ENCODE data around the gene LEMD2.

The LEMD2 gene

GRCh38 chr6:33779895-33780294 lies 9.0 kb downstream of the LEMD2 start:
- ChIA-PET POLR2A (interaction anchor here (1.0 kb wide), 1 partner anchor 8 kb away, joined by 4 read pairs; no protein-coding TSS in a partner anchor), CTCF (interaction anchor here (0.6 to 12.9 kb wide), 7 partner anchors 9 to 275 kb away, joined by 3 to 231 read pairs (median 3); partner anchors contain the start of gene UQCC2)
- no peak overlapping the region for H3K4me3 ChIP-seq (ENCODE audit: low read depth, low read length)
- DNase-seq (ENCODE audit: low read depth, low spot score): no peak
- no peak for TF ChIP-seq CTCF (IDR thresholded peaks at IDR 0.05; ENCODE audit: insufficient read depth, low read length, missing control alignments)

- CTCF ChIA-PET: interaction anchor here (0.6 to 12.9 kb wide), 8 partner anchors 8 to 276 kb away, joined by 3 to 231 read pairs (median 3); partner anchors contain the start of gene UQCC2
- POLR2A ChIA-PET: interaction anchor here (0.5 to 1.0 kb wide), 2 partner anchors 8 to 9 kb away, joined by 3 to 4 read pairs; no protein-coding TSS in a partner anchor
- TF ChIP-seq CTCF (IDR thresholded peaks at IDR 0.05; ENCODE audit: insufficient read depth, low read length, missing control alignments): no peak
- DNase-seq (ENCODE audit: low read depth, low spot score): no peak
- H3K4me3 ChIP-seq (ENCODE audit: low read depth, low read length): no peak overlapping the region
Measured at GRCh38 chr6:33779290-33779689, 9.6 kb downstream of the LEMD2 start.

GRCh38 chr6:33778444-33779121 lies 10.3 kb downstream of the LEMD2 start:
- H3K4me3 ChIP-seq (ENCODE audit: low read depth, low read length): no peak overlapping the region
- DNase-seq (ENCODE audit: low read depth, low spot score): no peak
- ChIA-PET CTCF (interaction anchor here (0.7 to 12.9 kb wide), 6 partner anchors 7 to 277 kb away, joined by 3 to 231 read pairs (median 4); no protein-coding TSS in a partner anchor), POLR2A (interaction anchor here (0.5 kb wide), 1 partner anchor 8 kb away, joined by 3 read pairs; no protein-coding TSS in a partner anchor)
- TF ChIP-seq CTCF (IDR thresholded peaks at IDR 0.05; ENCODE audit: insufficient read depth, low read length, missing control alignments): no peak

GRCh38 chr6:33777398-33778388 lies 11.2 kb downstream of the LEMD2 start:
- no peak overlapping the region for H3K4me3 ChIP-seq (ENCODE audit: low read depth, low read length)
- no peak for TF ChIP-seq CTCF (IDR thresholded peaks at IDR 0.05; ENCODE audit: insufficient read depth, low read length, missing control alignments)
- no peak for DNase-seq (ENCODE audit: low read depth, low spot score)
- ChIA-PET POLR2A (no interaction called here), CTCF (interaction anchor here (0.7 to 12.9 kb wide), 7 partner anchors 7 to 332 kb away, joined by 3 to 231 read pairs (median 4); no protein-coding TSS in a partner anchor)

- POLR2A ChIA-PET: no interaction called here
Measured at GRCh38 chr6:33776764-33777163, 12.2 kb downstream of the LEMD2 start.

More at GRCh38 chr6:33776764-33777163, 12.2 kb downstream of the LEMD2 start:
- CTCF ChIA-PET: interaction anchor here (0.8 to 12.9 kb wide), 4 partner anchors 6 to 248 kb away, joined by 3 to 231 read pairs (median 119); partner anchors contain the start of gene LEMD2
- no peak overlapping the region for H3K4me3 ChIP-seq (ENCODE audit: low read depth, low read length)
- no peak for DNase-seq (ENCODE audit: low read depth, low spot score)
- TF ChIP-seq CTCF (IDR thresholded peaks at IDR 0.05; ENCODE audit: insufficient read depth, low read length, missing control alignments): no peak

Data from AG04449 (cell line).